NCI-H1105 (cell line): ENCODE data around the gene MAOB.
"Not testable (repeated sequence)": the region's sequence is repeated elsewhere in the genome, so short reads cannot be mapped to it uniquely, and the experiment has no call there.

Experiments
- DNase-seq: peaks from one replicate; lab custom pipeline; 2025; lab: John Stamatoyannopoulos, UW

The MAOB gene

GRCh38 chrX:43882294-43882681 lies at the start of gene MAOB:
Gene MAOB (minus strand): TSS chrX:43882450. CDS start chrX:43882299, 151 bp downstream.
- no peak for DNase-seq

GRCh38 chrX:43922032-43922431 lies 39.8 kb upstream of the MAOB start:
- DNase-seq = not testable (repeated sequence)

- DNase-seq = not testable (repeated sequence)
Observed at GRCh38 chrX:43910772-43911171, 28.5 kb upstream of the MAOB start.

GRCh38 chrX:43910012-43910411 lies 27.8 kb upstream of the MAOB start:
- DNase-seq = no peak

GRCh38 chrX:43909141-43909540 lies 26.9 kb upstream of the MAOB start:
- no peak for DNase-seq

- DNase-seq = no peak
Observed at GRCh38 chrX:43899878-43900815, 17.9 kb upstream of the MAOB start.

GRCh38 chrX:43898406-43899035 lies 16.3 kb upstream of the MAOB start:
- DNase-seq = no peak

- no peak for DNase-seq
Observed at GRCh38 chrX:43897290-43897689, 15.0 kb upstream of the MAOB start.

GRCh38 chrX:43892336-43892870 lies 10.2 kb upstream of the MAOB start:
- DNase-seq = no peak

GRCh38 chrX:43885617-43886016 lies 3.4 kb upstream of the MAOB start:
- no peak for DNase-seq

- DNase-seq = no peak
Observed at GRCh38 chrX:43881410-43882293, 598 bp downstream of the MAOB start.

GRCh38 chrX:43880425-43880824 lies 1.8 kb downstream of the MAOB start:
- no peak for DNase-seq

- no peak for DNase-seq
Observed at GRCh38 chrX:43878906-43879526, 3.2 kb downstream of the MAOB start.

- no peak for DNase-seq
Observed at GRCh38 chrX:43876680-43877079, 5.6 kb downstream of the MAOB start.

GRCh38 chrX:43870758-43871419 lies 11.4 kb downstream of the MAOB start:
- DNase-seq = no peak

- DNase-seq = no peak
Observed at GRCh38 chrX:43870011-43870410, 12.2 kb downstream of the MAOB start.

GRCh38 chrX:43868791-43869190 lies 13.5 kb downstream of the MAOB start:
- no peak for DNase-seq

GRCh38 chrX:43866423-43866822 lies 15.8 kb downstream of the MAOB start:
- DNase-seq = no peak

- no peak for DNase-seq
Observed at GRCh38 chrX:43865791-43866190, 16.5 kb downstream of the MAOB start.

GRCh38 chrX:43862434-43862833 lies 19.8 kb downstream of the MAOB start:
- DNase-seq = no peak

- DNase-seq = no peak
Observed at GRCh38 chrX:43861750-43862149, 20.5 kb downstream of the MAOB start.
